ENCODE measurements around the gene KHDRBS1. TPM values are rescaled to one million over a fixed set of nuclear protein-coding genes. Genes with fewer than 3 reads are reported as not detected.
A peak's percentile ranks its signal among the peaks of the same experiment; 100 is the strongest.
"Not testable (repeated sequence)": the region's sequence is repeated elsewhere in the genome, so short reads cannot be mapped to it uniquely, and the experiment has no call there.

Gene KHDRBS1, protein sequence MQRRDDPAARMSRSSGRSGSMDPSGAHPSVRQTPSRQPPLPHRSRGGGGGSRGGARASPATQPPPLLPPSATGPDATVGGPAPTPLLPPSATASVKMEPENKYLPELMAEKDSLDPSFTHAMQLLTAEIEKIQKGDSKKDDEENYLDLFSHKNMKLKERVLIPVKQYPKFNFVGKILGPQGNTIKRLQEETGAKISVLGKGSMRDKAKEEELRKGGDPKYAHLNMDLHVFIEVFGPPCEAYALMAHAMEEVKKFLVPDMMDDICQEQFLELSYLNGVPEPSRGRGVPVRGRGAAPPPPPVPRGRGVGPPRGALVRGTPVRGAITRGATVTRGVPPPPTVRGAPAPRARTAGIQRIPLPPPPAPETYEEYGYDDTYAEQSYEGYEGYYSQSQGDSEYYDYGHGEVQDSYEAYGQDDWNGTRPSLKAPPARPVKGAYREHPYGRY
- polyA plus RNA-seq (ENCODE audit: insufficient read length in 4 of 4): 100 to 1,000 TPM; 258 to 297 (median 282) TPM

DNA sequence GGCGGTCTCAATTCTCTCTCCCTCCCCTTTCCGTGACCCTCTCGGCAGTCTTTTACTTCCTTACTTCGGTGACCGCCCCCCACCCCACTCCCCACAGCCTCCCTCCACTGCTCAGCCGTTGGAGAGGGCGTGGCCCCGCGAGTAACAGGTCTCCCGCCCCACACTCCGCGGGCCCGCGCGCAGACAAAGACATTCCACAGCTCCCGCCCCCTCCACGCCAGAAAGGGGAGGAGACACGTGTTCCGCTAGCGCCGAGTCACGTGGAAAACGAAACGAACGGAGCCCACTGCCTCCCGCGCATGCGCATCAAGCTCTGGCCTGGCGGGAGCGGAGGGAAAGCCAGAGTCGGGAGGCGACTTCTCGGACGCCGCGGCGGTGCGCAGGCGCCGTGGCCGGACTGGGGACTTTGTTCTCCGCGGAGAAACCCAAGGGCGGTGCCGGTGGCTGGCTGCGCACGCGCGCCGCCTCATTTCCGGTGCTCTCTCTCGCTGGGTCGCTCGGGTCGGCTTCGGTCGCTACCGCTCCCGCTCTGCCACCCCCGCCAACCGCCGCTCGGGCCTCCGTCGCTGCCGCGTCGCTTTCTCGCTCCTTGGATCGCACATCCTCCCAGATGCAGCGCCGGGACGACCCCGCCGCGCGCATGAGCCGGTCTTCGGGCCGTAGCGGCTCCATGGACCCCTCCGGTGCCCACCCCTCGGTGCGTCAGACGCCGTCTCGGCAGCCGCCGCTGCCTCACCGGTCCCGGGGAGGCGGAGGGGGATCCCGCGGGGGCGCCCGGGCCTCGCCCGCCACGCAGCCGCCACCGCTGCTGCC, at the start of gene KHDRBS1:
TSS of gene KHDRBS1 (plus strand) at position 483 of the 813 bp plus-strand sequence. CDS start at position 611, 128 bp downstream.
- DNase-seq (ENCODE audit: low read depth in 4 of 4, low spot score in 3 of 4): peak; percentile 98 to 99 (median 99)

DNA sequence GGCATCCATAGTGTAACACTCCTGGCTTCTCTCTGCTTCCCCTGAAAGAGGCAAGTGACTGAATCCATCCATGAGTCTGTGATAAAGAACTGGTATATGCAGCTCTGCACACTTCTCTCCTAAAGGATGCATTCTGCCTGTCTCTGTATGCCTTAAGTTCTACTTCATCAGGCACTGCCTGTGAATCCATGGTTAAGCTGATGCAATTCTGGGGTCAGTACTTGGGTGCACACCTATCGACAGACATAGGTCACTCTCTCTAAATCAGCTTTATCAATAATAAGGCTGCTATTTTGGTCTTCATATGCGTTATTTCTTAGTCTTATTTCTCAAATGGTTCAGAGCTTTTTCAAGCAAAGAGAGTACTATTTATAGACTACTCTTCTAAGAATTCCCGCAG, 42.8 kb upstream of the KHDRBS1 start:
- no peak for DNase-seq (ENCODE audit: low read depth in 4 of 4, low spot score in 3 of 4)

DNA sequence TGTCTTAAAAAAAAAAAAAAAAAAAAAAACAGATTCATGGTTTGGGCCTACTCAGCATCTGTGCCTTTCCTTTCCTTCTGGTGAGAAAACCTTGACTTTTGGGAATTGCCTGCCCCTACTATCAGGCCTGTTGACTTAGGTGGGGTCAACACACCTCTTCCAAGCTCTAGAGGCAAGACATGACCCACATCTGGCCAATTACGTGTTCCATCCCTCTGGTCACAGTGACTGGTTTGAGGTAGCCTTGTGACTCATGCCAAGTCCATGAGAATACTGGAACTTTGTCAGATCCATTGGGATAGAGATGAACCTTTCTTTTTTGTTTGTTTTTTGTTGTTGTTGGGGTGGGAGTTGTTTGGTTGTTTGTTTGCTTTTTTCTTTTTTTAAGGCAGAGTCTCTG, 37.3 kb upstream of the KHDRBS1 start:
- DNase-seq (ENCODE audit: low read depth in 4 of 4, low spot score in 3 of 4): no peak

DNA sequence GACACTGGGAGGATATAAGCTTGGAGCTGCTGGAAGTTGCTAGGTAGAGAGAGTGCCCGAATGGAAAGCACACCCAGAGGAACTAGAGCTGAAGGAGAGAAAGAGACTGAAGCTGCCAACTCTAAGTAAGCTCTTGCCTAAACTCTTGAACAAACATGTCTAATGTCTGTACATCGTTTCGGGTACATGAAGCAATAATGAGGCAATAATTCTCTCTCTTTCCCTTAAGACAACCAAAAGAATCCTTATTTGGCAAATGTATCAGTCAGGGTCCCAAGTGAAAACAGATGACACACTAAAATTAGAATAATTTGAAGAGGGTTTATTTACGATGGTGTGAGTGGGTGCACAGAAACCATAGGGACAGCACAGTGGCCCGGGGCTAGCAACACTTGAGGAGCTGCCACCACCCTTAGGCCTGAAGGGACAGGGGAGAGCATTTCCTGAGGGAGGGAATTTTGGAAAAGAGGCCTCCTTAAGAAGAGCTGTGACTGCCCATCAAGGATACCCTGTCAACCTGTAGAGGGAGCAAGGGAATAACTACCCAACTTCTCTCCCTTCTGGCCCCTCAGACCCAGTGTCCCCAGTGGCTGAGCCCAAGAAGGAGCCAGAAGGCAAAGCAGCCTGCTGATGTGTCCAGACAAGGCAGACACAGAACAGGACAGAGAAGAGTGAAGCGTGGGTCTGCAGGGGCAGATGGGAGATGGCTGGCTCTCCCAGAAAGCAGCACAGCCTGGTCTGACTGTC, 36.1 kb upstream of the KHDRBS1 start:
- no peak for DNase-seq (ENCODE audit: low read depth in 4 of 4, low spot score in 3 of 4)

DNA sequence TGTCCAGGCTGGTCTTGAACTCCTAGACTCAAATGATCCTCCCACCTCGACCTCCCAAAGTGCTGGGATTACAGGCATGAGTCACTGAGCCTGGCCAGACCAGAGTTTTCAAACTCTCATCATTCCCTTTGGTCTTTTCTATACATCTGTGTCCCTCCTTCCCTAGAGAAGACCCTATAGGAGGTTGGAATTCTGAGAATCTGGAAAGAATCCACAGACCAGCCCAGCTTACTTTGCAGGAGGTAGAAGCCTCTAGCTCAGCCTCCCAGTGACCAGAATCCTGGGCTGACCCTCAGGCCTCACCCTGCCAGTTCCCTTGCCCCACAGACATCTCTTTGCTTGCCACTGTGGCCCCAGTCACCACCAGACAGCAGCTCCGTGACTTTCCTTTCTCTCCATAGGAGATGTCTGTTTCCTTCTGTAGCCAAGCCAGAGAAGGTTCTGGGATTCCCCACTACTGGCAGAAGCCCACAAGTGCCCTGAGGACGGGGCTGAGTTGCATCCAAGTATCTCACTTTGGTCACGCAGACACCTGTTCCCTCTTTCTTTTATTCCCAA, 34.7 kb upstream of the KHDRBS1 start:
- DNase-seq (ENCODE audit: low read depth in 4 of 4, low spot score in 3 of 4): no peak

DNA sequence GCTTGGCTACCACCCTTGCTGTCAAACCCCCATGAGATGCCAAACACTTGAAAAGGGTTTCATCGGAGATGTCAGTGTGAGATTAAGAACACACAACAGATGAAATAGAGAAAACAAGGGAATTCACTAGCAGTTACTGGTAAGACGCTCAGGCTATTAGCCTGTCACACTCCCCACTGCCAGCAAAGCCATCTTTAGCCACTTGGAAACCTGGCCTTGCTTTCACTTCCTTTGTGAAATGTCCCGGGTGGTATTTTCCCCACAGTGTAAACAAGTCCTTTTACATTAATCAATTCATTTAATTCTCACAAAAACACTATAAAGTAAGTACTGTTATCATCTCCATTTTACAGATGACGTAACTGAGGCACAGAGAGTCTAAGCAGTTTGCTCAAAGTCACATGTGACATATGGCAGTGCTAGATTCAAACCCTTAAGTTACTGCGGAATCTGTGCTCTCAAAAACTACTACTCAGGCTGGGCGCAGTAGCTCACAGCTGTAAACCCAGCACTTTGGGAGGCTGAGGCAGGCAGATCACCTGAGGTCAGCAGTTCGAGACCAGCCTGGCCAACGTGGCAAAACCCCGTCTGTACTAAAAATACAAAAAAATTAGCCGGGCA, 32.7 kb upstream of the KHDRBS1 start:
- DNase-seq (ENCODE audit: low read depth in 4 of 4, low spot score in 3 of 4): no peak

DNA sequence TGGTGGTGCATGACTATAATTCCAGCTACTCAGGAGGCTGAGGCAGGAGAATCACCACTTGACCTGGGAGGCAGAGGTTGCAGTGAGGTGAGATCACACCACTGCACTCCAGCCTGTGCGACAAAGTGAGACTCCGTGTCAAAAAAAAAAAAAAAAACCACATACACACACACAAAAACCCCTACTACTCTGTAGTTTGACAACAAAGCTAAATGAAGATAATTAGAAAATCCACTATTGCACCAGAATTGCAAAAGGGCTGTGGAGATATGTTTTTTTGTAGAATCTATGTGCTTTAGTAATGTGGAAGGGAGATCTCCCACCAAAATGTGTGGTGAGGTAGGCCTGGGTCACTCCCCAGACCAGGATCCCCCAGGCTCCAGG, 32.2 kb upstream of the KHDRBS1 start:
- no peak for DNase-seq (ENCODE audit: low read depth in 4 of 4, low spot score in 3 of 4)

DNA sequence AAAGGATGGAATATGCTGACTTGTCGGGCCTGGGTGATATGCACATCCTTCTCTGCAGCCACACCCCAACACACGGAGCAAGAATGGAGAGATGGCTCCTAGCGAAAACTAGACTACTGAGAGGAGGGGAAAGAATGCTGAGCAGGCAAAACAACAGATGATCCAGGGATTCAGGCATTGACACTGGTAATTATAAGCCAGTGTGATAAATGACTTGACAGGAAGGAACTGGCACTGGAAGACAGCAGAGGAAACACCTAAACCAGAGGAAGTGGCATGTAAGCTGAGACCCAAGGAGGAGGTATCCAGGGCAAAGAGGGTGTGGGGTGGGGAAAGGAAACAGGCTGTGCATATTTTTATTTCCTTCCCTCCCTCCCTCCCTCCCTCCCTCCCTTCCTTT, 31.7 kb upstream of the KHDRBS1 start:
- DNase-seq (ENCODE audit: low read depth in 4 of 4, low spot score in 3 of 4): no peak

DNA sequence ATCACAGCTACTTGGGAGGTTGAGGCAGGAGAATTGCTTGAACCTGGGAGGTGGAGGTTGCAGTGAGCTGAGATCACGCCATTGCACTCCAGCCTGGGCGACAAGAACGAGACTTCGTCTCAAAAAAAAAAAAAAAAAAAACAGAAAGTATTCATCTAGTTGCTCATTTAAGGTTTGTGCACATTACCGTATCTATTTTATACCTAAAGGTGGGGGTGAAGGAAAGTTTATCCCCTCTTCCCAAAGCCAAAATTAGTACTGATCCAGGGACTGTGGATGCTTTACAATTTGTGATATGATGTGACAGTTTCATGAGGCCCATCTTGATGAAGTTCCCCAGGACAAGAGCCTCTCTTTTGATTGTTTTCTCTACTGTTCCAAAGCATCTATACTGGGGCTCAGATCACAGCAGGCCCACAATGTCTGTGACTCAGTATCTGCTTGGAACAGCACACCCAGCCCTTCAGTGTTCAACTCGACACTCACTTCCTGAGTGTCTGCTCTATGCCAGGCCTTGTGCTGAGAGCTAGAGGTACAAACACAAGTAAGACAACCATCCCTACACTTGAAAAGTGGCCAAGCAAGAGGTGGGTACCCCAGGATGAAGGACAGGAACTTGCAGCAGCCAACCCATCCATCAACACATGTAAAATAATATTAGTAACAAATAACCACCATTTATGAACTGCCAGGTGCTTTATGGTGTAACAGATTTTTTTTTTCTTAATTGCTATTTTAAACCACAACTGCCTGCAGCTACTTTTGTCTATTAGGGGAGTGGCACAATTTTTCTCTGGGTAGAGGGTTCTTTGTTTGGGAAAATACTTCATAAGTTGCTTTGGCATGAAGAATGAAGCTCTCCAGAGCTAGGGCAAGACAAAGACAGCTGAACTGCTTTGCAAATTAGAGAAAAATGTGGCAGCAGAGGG, 29.0 kb upstream of the KHDRBS1 start:
- DNase-seq (ENCODE audit: low read depth in 4 of 4, low spot score in 3 of 4): no peak

DNA sequence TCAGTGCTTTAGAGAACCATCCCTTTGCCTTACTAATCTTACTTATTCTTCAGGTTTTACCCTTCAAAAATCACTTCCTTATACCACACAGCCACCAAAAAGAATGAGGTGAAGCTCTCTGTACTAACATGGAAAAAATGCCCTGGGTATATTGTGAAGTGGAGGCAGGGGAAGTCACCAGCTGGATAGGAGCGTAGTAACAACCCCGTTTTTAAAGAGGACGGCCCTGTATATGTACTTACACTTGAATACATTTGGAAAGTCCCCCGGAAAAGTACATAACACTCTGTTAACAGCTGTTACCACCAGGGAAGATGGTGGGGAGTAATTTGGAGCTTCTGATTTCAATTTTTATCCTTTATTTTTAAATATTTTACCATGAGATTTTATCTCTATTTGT, 28.2 kb upstream of the KHDRBS1 start:
- no peak for DNase-seq (ENCODE audit: low read depth in 4 of 4, low spot score in 3 of 4)

DNA sequence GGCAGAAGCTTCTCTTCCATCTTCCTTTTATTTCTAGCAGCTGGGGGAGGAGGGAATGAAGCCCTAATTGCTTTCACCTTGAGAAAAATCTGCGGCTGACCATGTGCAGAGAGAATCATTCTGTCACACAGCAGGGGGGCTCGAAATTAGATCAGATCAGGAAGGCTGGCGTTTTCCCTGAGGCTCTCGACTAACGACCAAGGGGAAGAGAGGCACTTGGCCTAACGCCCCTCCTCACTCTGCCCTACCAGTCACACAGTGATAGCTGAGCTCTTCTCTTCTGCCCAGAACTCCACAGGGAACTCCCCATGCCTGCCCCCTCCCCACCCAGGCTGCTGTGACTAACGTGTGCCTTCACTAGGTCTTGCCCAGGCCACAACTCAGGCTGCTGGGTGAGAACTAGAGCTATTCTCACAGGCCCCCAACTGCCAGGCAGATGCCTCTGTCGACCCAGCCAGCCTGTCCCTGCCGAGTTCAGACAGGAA, 26.5 kb upstream of the KHDRBS1 start:
- DNase-seq (ENCODE audit: low read depth in 4 of 4, low spot score in 3 of 4): no peak

DNA sequence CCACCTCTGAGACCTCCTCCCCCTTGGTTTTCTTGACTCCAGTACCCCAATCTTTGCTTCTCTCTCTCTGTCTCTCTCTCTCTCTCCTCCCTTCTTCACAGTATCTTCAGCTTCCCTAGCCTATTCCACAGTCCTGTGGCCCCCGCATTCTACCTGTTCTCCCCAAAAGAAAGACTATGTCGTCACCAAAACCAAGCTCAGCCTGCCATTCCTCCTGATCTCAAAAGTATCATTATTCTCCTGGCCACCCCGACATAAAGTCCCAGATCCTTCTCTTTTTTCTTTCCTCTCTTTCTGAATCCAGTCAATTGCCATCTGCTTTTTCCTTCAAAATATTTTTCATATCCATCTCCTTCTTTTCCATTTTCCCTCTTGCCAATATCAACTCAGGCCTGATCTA, 23.7 kb upstream of the KHDRBS1 start:
- no peak for DNase-seq (ENCODE audit: low read depth in 4 of 4, low spot score in 3 of 4)

DNA sequence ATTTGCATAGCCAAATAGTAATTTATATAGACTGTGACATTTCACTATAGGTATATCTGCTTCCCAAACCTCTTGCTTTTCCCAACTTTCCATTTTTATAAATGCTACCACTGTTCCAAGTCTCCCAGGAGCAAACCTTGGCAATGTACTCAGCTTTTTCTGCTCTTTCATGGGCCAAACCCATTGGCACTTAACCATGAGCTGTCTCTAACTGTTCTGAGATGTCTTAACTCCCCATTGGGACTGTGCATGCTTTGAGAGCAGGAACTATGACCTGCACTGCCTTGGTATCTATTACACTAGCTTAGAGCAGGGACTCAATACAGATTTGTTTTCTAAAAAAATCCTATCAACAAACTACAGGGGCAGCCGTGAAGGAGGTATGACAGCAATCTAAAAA, 22.5 kb upstream of the KHDRBS1 start:
- DNase-seq (ENCODE audit: low read depth in 4 of 4, low spot score in 3 of 4): no peak

DNA sequence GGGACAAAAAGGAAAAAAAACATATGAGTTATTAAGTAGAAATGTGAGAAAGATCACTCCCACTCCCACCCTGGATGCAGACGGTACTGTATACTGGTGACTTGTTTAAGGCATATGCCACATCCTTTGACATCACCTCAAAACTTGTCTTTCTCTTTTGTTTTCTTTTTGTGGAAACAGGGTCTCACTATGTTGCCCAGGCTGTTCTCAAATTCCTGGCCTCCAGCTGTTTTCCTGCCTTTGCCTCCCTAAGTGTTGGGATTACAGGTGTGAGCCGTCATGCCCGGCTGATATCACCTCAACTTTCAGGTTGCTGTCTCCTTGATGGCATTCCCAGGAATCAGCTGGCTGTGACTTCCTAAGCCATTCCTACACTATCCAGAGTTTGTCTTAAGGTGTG, 18.4 kb upstream of the KHDRBS1 start:
- DNase-seq (ENCODE audit: low read depth in 4 of 4, low spot score in 3 of 4): no peak

DNA sequence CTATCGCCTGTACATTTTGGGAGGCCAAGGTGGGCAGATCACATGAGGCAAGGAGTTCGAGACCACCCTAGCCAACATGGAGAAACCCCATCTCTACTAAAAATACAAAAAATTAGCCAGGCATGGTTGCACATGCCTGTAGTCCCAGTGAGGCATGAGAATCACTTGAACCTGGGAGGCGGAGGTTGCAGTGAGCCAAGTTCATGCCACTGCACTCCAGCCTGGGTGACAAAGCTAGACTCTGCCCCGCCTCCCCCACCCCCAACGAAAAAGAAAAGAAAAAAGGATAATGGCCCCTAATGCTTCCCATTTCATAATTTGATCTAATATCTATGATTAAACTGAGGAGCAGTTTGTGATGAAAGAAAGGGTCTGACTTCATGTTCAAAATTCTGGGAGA, 17.5 kb upstream of the KHDRBS1 start:
- DNase-seq (ENCODE audit: low read depth in 4 of 4, low spot score in 3 of 4): not testable (repeated sequence)

DNA sequence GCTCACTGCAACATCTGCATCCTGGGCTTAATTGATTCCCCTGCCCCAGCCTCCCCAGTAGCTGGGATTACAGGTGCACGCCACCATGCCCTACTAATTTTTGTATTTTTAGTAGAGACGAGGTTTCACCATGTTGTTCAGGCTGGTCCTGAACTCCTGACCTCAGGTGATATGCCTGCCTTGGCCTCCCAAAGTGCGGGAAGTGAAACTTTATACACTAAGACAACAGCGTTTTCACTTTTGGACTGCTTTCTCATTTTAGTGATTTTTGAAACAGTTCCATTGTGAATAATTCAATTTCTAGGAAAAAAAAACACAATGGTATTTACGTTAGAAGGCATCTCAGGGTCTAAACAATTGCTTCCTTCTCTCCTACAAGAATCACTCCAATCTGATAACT, 11.8 kb upstream of the KHDRBS1 start:
- DNase-seq (ENCODE audit: low read depth in 4 of 4, low spot score in 3 of 4): no peak

DNA sequence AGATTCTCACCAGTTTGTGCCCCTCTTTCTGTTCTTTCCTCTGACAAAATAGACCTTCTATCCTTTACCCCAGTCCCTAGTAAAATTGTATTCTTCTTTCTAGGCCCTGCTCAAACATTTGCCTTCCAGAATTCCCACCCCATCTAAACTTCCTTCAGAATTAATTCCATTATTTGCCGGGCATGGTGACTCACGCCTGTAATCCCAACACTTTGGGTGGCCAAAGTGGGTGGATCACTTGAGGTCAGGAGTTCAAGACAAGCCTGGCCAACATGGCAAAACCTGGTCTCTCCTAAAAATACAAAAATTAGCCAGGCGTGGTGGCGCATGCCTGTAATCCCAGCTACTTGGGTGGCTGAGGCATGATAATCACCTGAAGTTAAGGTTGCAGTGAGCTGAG, 11.4 kb upstream of the KHDRBS1 start:
- not testable (repeated sequence) for DNase-seq (ENCODE audit: low read depth in 4 of 4, low spot score in 3 of 4)

DNA sequence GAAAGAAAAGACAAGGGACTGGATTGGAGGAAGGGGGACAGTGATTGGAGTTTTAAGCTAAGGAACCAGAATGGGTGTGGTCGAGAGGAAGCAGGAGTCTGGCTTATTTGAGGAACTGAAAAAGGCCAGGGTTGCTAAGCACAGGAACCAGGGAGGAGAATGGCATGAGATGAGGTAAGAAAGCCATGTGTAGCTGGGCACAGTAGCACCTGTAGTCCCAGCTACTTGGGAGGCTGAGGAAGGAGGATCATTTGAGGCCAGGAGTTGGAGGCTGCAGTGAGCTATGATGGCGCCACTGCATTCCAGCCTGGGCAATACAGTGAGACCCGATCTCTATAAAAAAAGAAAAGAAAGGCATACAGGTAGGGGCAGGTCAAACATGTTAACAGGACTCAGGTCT, 8.1 kb upstream of the KHDRBS1 start:
- DNase-seq (ENCODE audit: low read depth in 4 of 4, low spot score in 3 of 4): no peak

DNA sequence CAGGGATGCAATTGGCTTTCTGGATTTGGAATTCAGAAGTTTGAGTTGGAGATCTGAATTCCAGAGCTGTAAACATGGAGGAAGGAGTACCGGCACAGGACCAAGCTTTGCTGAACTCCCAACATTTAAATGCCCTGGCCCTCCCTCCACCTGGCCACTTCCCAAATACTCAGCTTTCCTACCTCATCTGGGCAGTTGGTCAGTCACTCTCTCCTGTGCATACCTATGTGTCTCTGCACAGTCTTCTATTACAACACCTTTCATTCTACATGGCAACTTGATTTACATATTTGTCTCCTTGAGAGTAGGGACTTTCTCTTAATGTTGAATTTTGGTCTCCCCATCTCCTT, 6.1 kb upstream of the KHDRBS1 start:
- DNase-seq (ENCODE audit: low read depth in 4 of 4, low spot score in 3 of 4): no peak
